GM23338 (cell line): Measurements from ENCODE around the gene PDGFRB.

Experiments used
- CREB1 ChIP-seq: fragments of 250-450 bp; sonication (Bioruptor Pico); IDR thresholded peaks from 2 replicates; pipeline ENCODE4 v1.5.0; 2020; ENCODE audit warnings: low read depth, mild to moderate bottlenecking, moderate library complexity
- CTCF ChIP-seq, 2 experiments: fragments of 200-600 bp in 1 of 2; sonication (generic) in 1 of 2; conservative IDR thresholded peaks; 2 replicates each; pipeline versions ENCODE4 v1.5.1 to v1.6.1; 2016 to 2017; ENCODE audit warnings: antibody characterized with exemption in 2 of 2, low read depth in 2 of 2, mild to moderate bottlenecking in 2 of 2, moderate library complexity in 1 of 2
- ETS1 ChIP-seq: IDR thresholded peaks from 2 replicates; pipeline ENCODE4 v1.6.1; 2016; ENCODE audit warnings: antibody characterized with exemption
- EZH2 ChIP-seq: fragments of 200-600 bp; sonication (generic); IDR thresholded peaks from one replicate; pipeline ENCODE4 v1.8.0; 2017; ENCODE audit warnings: antibody characterized with exemption, mild to moderate bottlenecking, low read depth; ENCODE audit not compliant: unreplicated experiment
- POLR2AphosphoS5 ChIP-seq: IDR thresholded peaks from 2 replicates; pipeline ENCODE4 v1.6.1; 2016; ENCODE audit warnings: antibody characterized with exemption, low read depth
- REST ChIP-seq: IDR thresholded peaks from one replicate; pipeline ENCODE4 v1.6.1; 2018; ENCODE audit warnings: antibody characterized with exemption; ENCODE audit not compliant: unreplicated experiment

- TF ChIP-seq CTCF (conservative IDR thresholded peaks at IDR 0.05; ENCODE audit: low read depth in 2 of 2), result no peak
- no peak for TF ChIP-seq POLR2AphosphoS5
- TF ChIP-seq EZH2, result no peak
- TF ChIP-seq REST, result no peak
- TF ChIP-seq CREB1 (CRISPR knock-in tag), result no peak
- TF ChIP-seq ETS1, result no peak
These were observed 82.5 kb downstream of the PDGFRB start for GRCh38 chr5:150073086-150073625.
